Astrocyte (in vitro differentiated cells and primary cell): ENCODE results near the gene POLN. TPM values are rescaled to one million over a fixed set of nuclear protein-coding genes. Genes with fewer than 3 reads are reported as not detected.

Experiments
- DNase-seq: peaks from one replicate; pipeline ENCODE4 v3.0.0-alpha.2; 2010; ENCODE audit warnings: low read depth
- FAIRE-seq: peaks from 2 replicates; lab custom pipeline; 2011; peaks lifted over from hg19 to GRCh38; lab: Jason Lieb, UNC
- H2AFZ ChIP-seq: 2 replicates; pipeline ENCODE4 v1.6.0; 2012; ENCODE audit warnings: low read depth, low read length, inconsistent platforms
- H3K27ac ChIP-seq: 2 replicates; pipeline ENCODE4 v1.5.1; 2011; ENCODE audit warnings: low read depth, low read length, inconsistent platforms
- H3K27me3 ChIP-seq: 2 replicates; pipeline ENCODE4 v1.6.0; 2011; ENCODE audit warnings: low read length, inconsistent platforms; ENCODE audit not compliant: insufficient read depth
- H3K36me3 ChIP-seq: 2 replicates; pipeline ENCODE4 v1.5.1; 2011; ENCODE audit warnings: low read length, inconsistent platforms; ENCODE audit not compliant: insufficient read depth
- H3K4me1 ChIP-seq: 2 replicates; pipeline ENCODE4 v1.5.1; 2011; ENCODE audit warnings: low read length, inconsistent platforms; ENCODE audit not compliant: insufficient read depth
- H3K4me2 ChIP-seq: 2 replicates; pipeline ENCODE4 v1.6.0; 2012; ENCODE audit warnings: low read length, inconsistent platforms
- H3K4me3 ChIP-seq: 2 replicates; pipeline ENCODE4 v1.5.1; 2011; ENCODE audit warnings: low read depth, mild to moderate bottlenecking, low read length, inconsistent platforms; ENCODE audit not compliant: insufficient read depth
- H3K79me2 ChIP-seq: 2 replicates; pipeline ENCODE4 v1.6.0; 2012; ENCODE audit warnings: mild to moderate bottlenecking, low read length, inconsistent platforms; ENCODE audit not compliant: insufficient read depth
- H3K9ac ChIP-seq: 2 replicates; pipeline ENCODE4 v1.6.0; 2012; ENCODE audit warnings: mild to moderate bottlenecking, low read length, inconsistent platforms
- H3K9me3 ChIP-seq: 2 replicates; pipeline ENCODE4 v1.5.1; 2012; ENCODE audit warnings: low read depth, mild to moderate bottlenecking, low read length, inconsistent platforms; ENCODE audit not compliant: insufficient read depth
- H4K20me1 ChIP-seq: 2 replicates; pipeline ENCODE4 v1.6.0; 2012; ENCODE audit warnings: low read length, inconsistent platforms; ENCODE audit not compliant: insufficient read depth
- H3K27ac Mint-ChIP-seq: one replicate; pipeline ENCODE4 v1.8.0; 2021; ENCODE audit warnings: mild to moderate bottlenecking, mixed read lengths; ENCODE audit not compliant: unreplicated experiment
- H3K27me3 Mint-ChIP-seq: one replicate; pipeline ENCODE4 v1.8.0; 2021; ENCODE audit warnings: low read depth, mixed read lengths; ENCODE audit not compliant: unreplicated experiment
- H3K36me3 Mint-ChIP-seq: one replicate; pipeline ENCODE4 v1.8.0; 2021; ENCODE audit warnings: low read depth, mixed read lengths; ENCODE audit not compliant: unreplicated experiment
- H3K4me1 Mint-ChIP-seq: one replicate; pipeline ENCODE4 v1.8.0; 2021; ENCODE audit warnings: low read depth, mixed read lengths; ENCODE audit not compliant: unreplicated experiment
- H3K4me3 Mint-ChIP-seq: one replicate; pipeline ENCODE4 v1.8.0; 2021; ENCODE audit warnings: mild to moderate bottlenecking, moderate library complexity, mixed read lengths; ENCODE audit not compliant: unreplicated experiment
- H3K9me3 Mint-ChIP-seq: one replicate; pipeline ENCODE4 v1.8.0; 2021; ENCODE audit warnings: mild to moderate bottlenecking, mixed read lengths; ENCODE audit not compliant: unreplicated experiment
- CTCF ChIP-seq: IDR thresholded peaks from 2 replicates; pipeline ENCODE4 v1.5.1; 2011; ENCODE audit warnings: low read depth, mild to moderate bottlenecking, inconsistent platforms, low read length, moderate library complexity; ENCODE audit not compliant: insufficient read depth
- EZH2 ChIP-seq: IDR thresholded peaks from 2 replicates; pipeline ENCODE4 v1.6.1; 2012; ENCODE audit warnings: mild to moderate bottlenecking, low read length, inconsistent platforms; ENCODE audit not compliant: insufficient read depth
- total RNA-seq: library from RNA; stranded (reverse); gene quantifications from 2 replicates; pipeline ENCODE4 v1.2.1, GENCODE V29; 2021

Gene POLN
- total RNA-seq, 1 donor from 2014 or later: 3.1 TPM

DNA sequence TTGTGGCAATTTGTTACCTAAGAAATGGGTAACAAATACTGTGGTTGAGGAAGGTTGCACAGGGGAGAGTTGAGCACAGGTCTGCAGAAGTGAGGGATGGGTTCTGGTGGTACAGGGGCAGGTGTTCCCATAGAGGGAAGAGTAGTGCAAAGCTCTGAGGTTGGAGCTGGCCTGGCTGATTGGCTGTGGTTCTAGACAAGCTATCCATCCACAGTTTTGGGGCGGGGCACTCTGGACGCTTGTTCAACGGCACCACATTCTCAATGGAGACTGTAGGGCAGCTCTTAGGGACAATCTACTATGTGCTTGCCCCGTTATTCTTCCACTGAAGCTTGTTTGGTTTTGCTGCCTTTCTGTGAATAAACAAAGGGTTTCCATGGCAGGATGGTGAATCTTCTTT, 147.4 kb downstream of the POLN start:
- DNase-seq (no peak), FAIRE-seq (no peak)
- H3K4me2 ChIP-seq: no peak overlapping the region
- peaks cover 17% of the 10 kb centered on the region for H3K9me3 Mint-ChIP-seq
- peaks cover 6% of the 10 kb centered on the region for H3K27me3 ChIP-seq
- peaks cover 13% of the 10 kb centered on the region for H3K36me3 Mint-ChIP-seq
- peaks cover 19% of the 10 kb centered on the region for H3K27me3 Mint-ChIP-seq
- H3K4me3 Mint-ChIP-seq: no peak overlapping the region
- H3K79me2 ChIP-seq: no peaks in the 10 kb centered on the region
- H3K9ac ChIP-seq: no peak overlapping the region
- no peak overlapping the region for H3K4me3 ChIP-seq
- peaks cover 16% of the 10 kb centered on the region for H3K4me1 Mint-ChIP-seq
- no peaks in the 10 kb centered on the region for H4K20me1 ChIP-seq
- TF ChIP-seq EZH2 (no peak), CTCF (no peak)
- H3K27ac Mint-ChIP-seq: peak overlapping the region; percentile 83
- peaks cover 4% of the 10 kb centered on the region for H3K9me3 ChIP-seq
- peaks cover 3% of the 10 kb centered on the region for H3K4me1 ChIP-seq
- no peaks in the 10 kb centered on the region for H3K36me3 ChIP-seq
- no peak overlapping the region for H2AFZ ChIP-seq
- no peak overlapping the region for H3K27ac ChIP-seq

DNA sequence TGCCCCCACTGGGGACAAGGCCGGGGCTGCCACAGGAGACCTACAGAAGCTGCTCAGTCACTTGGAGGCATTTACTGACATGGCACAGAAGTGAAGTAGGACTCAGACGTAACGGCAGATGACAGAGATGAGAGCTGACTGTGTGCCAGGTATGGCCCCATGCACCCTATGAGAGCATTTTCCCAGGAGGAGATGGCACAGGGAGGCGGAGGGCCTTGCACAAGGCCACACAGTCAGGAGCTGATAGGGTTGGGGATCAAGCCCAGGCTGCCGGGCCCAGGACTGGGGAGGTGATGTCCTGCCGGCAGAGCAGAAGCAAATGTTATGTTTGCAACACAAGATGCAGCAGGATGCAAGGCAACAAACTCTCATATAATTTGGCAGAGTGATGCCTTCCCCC, 148.7 kb downstream of the POLN start:
- Histone ChIP-seq H3K9ac (no peak overlapping the region), H3K4me1 (peaks cover 3% of the 10 kb centered on the region), H3K79me2 (no peaks in the 10 kb centered on the region), H3K27ac (no peak overlapping the region), H2AFZ (no peak overlapping the region), H4K20me1 (no peaks in the 10 kb centered on the region), H3K4me3 (no peak overlapping the region), H3K36me3 (no peaks in the 10 kb centered on the region), H3K27me3 (peaks cover 6% of the 10 kb centered on the region), H3K4me2 (no peak overlapping the region), H3K9me3 (peaks cover 4% of the 10 kb centered on the region)
- peaks cover 13% of the 10 kb centered on the region for H3K36me3 Mint-ChIP-seq
- peaks cover 18% of the 10 kb centered on the region for H3K4me1 Mint-ChIP-seq
- no peak overlapping the region for H3K4me3 Mint-ChIP-seq
- peaks cover 16% of the 10 kb centered on the region for H3K27me3 Mint-ChIP-seq
- H3K27ac Mint-ChIP-seq: no peak overlapping the region
- FAIRE-seq (no peak), DNase-seq (no peak)
- TF ChIP-seq EZH2 (no peak), CTCF (no peak)
- H3K9me3 Mint-ChIP-seq: peaks cover 14% of the 10 kb centered on the region

DNA sequence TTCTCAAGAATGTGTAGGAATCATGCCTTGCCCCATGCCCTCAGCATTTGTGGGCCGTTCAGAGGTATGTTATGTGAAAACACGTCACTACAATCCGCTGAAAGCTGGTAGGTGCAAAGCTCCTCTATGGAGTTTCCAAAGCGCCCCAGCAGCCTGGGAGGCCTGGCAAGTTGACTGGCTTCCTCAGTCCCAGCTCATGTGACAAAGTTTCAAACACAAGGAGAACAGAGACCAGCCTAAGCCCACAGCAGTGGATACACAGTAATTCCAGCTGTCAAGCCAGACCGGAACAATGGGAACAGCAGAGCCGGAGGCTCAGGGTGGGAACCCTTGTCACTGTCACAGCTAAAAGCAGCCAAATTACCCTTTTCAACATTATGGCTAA, 149.3 kb downstream of the POLN start:
- Histone ChIP-seq H2AFZ (no peak overlapping the region), H3K36me3 (no peaks in the 10 kb centered on the region), H3K27ac (no peak overlapping the region), H3K27me3 (peaks cover 6% of the 10 kb centered on the region), H3K9ac (no peak overlapping the region), H4K20me1 (no peaks in the 10 kb centered on the region), H3K4me1 (peaks cover 3% of the 10 kb centered on the region), H3K4me3 (no peak overlapping the region), H3K79me2 (no peaks in the 10 kb centered on the region), H3K9me3 (peaks cover 4% of the 10 kb centered on the region), H3K4me2 (no peak overlapping the region)
- FAIRE-seq: no peak
- Mint-ChIP-seq H3K4me1 (peaks cover 18% of the 10 kb centered on the region), H3K4me3 (no peak overlapping the region), H3K36me3 (peaks cover 13% of the 10 kb centered on the region), H3K9me3 (peaks cover 14% of the 10 kb centered on the region), H3K27me3 (peaks cover 16% of the 10 kb centered on the region), H3K27ac (no peak overlapping the region)
- no peak for DNase-seq
- TF ChIP-seq CTCF (no peak), EZH2 (no peak)
